H1 (cell line): Measurements from ENCODE around the gene SNAP25. TPM values are rescaled to one million over a fixed set of nuclear protein-coding genes. Genes with fewer than 3 reads are reported as not detected.

Experiments
- CTCF ChIA-PET: fragments of 300-600 bp; sonication (Branson Sonifier 250); formaldehyde crosslinking; loops from one replicate; lab custom pipeline; 2021; ENCODE audit not compliant: partially characterized antibody; lab: Charles Lee
- POLR2A ChIA-PET: fragments of 300-600 bp; sonication (Branson Sonifier 250); formaldehyde crosslinking; loops from one replicate; lab custom pipeline; 2021; ENCODE audit warnings: inconsistent platforms; ENCODE audit not compliant: partially characterized antibody; lab: Charles Lee
- DNase-seq, 2 experiments: peaks; one replicate each; pipeline versions ENCODE4 v3.0.0 to v3.0.0-alpha.2; 2010 to 2022; ENCODE audit warnings: low spot score in 2 of 2, low read depth in 1 of 2, mixed read lengths in 1 of 2
- FAIRE-seq: peaks from 2 replicates; lab custom pipeline; 2011; peaks lifted over from hg19 to GRCh38; lab: Jason Lieb, UNC
- H2AFZ ChIP-seq: 2 replicates; pipeline ENCODE4 v1.8.1; 2012; ENCODE audit warnings: low read length, inconsistent platforms
- H2AK5ac ChIP-seq: 2 replicates; pipeline ENCODE4 v1.6.1; 2013; ENCODE audit warnings: low read depth, low read length
- H2BK120ac ChIP-seq: replicated peaks from 2 replicates; pipeline ENCODE3; 2013; ENCODE audit warnings: low read depth, low read length, inconsistent platforms
- H2BK12ac ChIP-seq: 2 replicates; pipeline ENCODE4 v1.6.1; 2013; ENCODE audit warnings: low read depth, low read length
- H2BK15ac ChIP-seq: 2 replicates; pipeline ENCODE4 v1.6.1; 2013; ENCODE audit warnings: low read length
- H2BK20ac ChIP-seq: 2 replicates; pipeline ENCODE4 v1.6.1; 2013; ENCODE audit warnings: low read length
- H2BK5ac ChIP-seq: 2 replicates; pipeline ENCODE4 v1.6.1; 2013; ENCODE audit warnings: low read depth, low read length
- H3K14ac ChIP-seq: 2 replicates; pipeline ENCODE4 v1.6.1; 2013; ENCODE audit warnings: inconsistent platforms; ENCODE audit not compliant: insufficient read length
- H3K18ac ChIP-seq: 2 replicates; pipeline ENCODE4 v1.6.1; 2013; ENCODE audit warnings: low read length; ENCODE audit errors: extremely low read depth
- H3K23ac ChIP-seq: 2 replicates; pipeline ENCODE4 v1.6.1; 2013; ENCODE audit warnings: inconsistent platforms; ENCODE audit not compliant: insufficient read length
- H3K23me2 ChIP-seq: 2 replicates; pipeline ENCODE4 v1.6.1; 2013; ENCODE audit warnings: low read depth, low read length
- H3K27ac ChIP-seq: 2 replicates; pipeline ENCODE4 v1.6.1; 2011; ENCODE audit warnings: low read depth, low read length, inconsistent platforms
- H3K27me3 ChIP-seq, 4 experiments: replicated peaks in 1 of 4; 1 replicate in 1 of 4; 2 replicates in 3 of 4; pipeline versions ENCODE4 v1.6.1 to v1.8.1; 2011 to 2013; ENCODE audit warnings: low read length in 3 of 4, mild to moderate bottlenecking in 3 of 4, inconsistent platforms in 2 of 4, mixed read lengths in 2 of 4, moderate library complexity in 1 of 4; ENCODE audit not compliant: control insufficient read depth in 3 of 4, insufficient read depth in 3 of 4; ENCODE audit errors: extremely low read depth in 1 of 4
- H3K36me3 ChIP-seq, 4 experiments: 2 replicates each; pipeline versions ENCODE4 v1.6.1 to v1.8.1; 2011 to 2013; ENCODE audit warnings: mild to moderate bottlenecking in 4 of 4, low read length in 3 of 4, moderate library complexity in 2 of 4, control low read depth in 1 of 4, inconsistent platforms in 1 of 4; ENCODE audit not compliant: insufficient read depth in 4 of 4, control insufficient read depth in 2 of 4
- H3K4ac ChIP-seq: replicated peaks from 2 replicates; pipeline ENCODE3; 2013; ENCODE audit warnings: low read length, low read depth, mixed read lengths, inconsistent platforms; ENCODE audit not compliant: insufficient read length
- H3K4me1 ChIP-seq, 4 experiments: replicated peaks in 1 of 4; 1 replicate in 1 of 4; 2 replicates in 3 of 4; pipeline versions ENCODE4 v1.6.1 to v1.8.1; 2011 to 2013; ENCODE audit warnings: low read length in 3 of 4, inconsistent platforms in 2 of 4, mixed read lengths in 1 of 4; ENCODE audit not compliant: insufficient read depth in 4 of 4, control insufficient read depth in 3 of 4
- H3K4me2 ChIP-seq, 2 experiments: 2 replicates each; pipeline versions ENCODE4 v1.6.1 to v1.8.1; 2011 to 2013; ENCODE audit warnings: low read depth in 2 of 2, low read length in 2 of 2, control low read depth in 1 of 2, inconsistent platforms in 1 of 2, mild to moderate bottlenecking in 1 of 2; ENCODE audit not compliant: insufficient read depth in 1 of 2
- H3K4me3 ChIP-seq, 4 experiments: fragments of 200-600, 300-600 bp in 1 of 4; sonication (generic), shearing (Covaris generic), sonication (Bioruptor Twin) in 1 of 4; 2 replicates each; pipeline versions ENCODE4 v1.5.1 to v1.8.1; 2011 to 2016; ENCODE audit warnings: low read length in 4 of 4, low read depth in 3 of 4, control low read depth in 2 of 4, inconsistent platforms in 2 of 4, mild to moderate bottlenecking in 2 of 4, mixed read lengths in 1 of 4, moderate library complexity in 1 of 4; ENCODE audit not compliant: insufficient read depth in 2 of 4; ENCODE audit errors: extremely low read depth in 1 of 4
- H3K56ac ChIP-seq: replicated peaks from 2 replicates; pipeline ENCODE3; 2013; ENCODE audit warnings: low read depth, mild to moderate bottlenecking, mixed read lengths, low read length, inconsistent platforms; ENCODE audit not compliant: insufficient read length
- H3K79me1 ChIP-seq: 2 replicates; pipeline ENCODE4 v1.6.1; 2013; ENCODE audit warnings: low read depth, low read length, control low read depth
- H3K79me2 ChIP-seq, 2 experiments: 2 replicates each; pipeline versions ENCODE4 v1.6.1 to v1.8.1; 2012 to 2013; ENCODE audit warnings: low read length in 2 of 2, mild to moderate bottlenecking in 2 of 2, inconsistent platforms in 1 of 2; ENCODE audit not compliant: insufficient read depth in 2 of 2, control insufficient read depth in 1 of 2
- H3K9ac ChIP-seq, 4 experiments: replicated peaks in 1 of 4; 1 replicate in 1 of 4; 2 replicates in 3 of 4; pipeline versions ENCODE4 v1.6.1 to v1.8.1; 2011 to 2013; ENCODE audit warnings: low read depth in 3 of 4, low read length in 3 of 4, control low read depth in 2 of 4, mild to moderate bottlenecking in 2 of 4, moderate library complexity in 2 of 4, inconsistent platforms in 1 of 4; ENCODE audit errors: extremely low read depth in 1 of 4
- H3K9me3 ChIP-seq, 2 experiments: 2 replicates each; pipeline versions ENCODE4 v1.6.1 to v1.8.1; 2012 to 2013; ENCODE audit warnings: mild to moderate bottlenecking in 2 of 2, moderate library complexity in 2 of 2, control low read depth in 1 of 2, inconsistent platforms in 1 of 2, low read depth in 1 of 2, low read length in 1 of 2, mixed read lengths in 1 of 2; ENCODE audit not compliant: insufficient read depth in 2 of 2
- H4K20me1 ChIP-seq, 2 experiments: replicated peaks in 1 of 2; 2 replicates each; pipeline versions ENCODE3 to v1.8.1; 2011 to 2013; ENCODE audit warnings: inconsistent platforms in 2 of 2, low read length in 2 of 2, mild to moderate bottlenecking in 1 of 2; ENCODE audit not compliant: insufficient read depth in 2 of 2, control insufficient read depth in 1 of 2
- H4K5ac ChIP-seq: 2 replicates; pipeline ENCODE4 v1.6.1; 2013; ENCODE audit warnings: low read length, low read depth, mixed read lengths, inconsistent platforms; ENCODE audit not compliant: insufficient read length
- H4K8ac ChIP-seq: 2 replicates; pipeline ENCODE4 v1.8.0; 2013; ENCODE audit warnings: mild to moderate bottlenecking, moderate library complexity, low read length, inconsistent platforms; ENCODE audit not compliant: insufficient read depth; ENCODE audit errors: extremely low read depth
- H4K91ac ChIP-seq: replicated peaks from 2 replicates; pipeline ENCODE3; 2013; ENCODE audit warnings: low read length, mixed read lengths, inconsistent platforms; ENCODE audit not compliant: insufficient read length
- ATF3 ChIP-seq: IDR thresholded peaks from 2 replicates; pipeline ENCODE4 v1.6.1; 2011; ENCODE audit warnings: low read depth, mild to moderate bottlenecking, low read length; ENCODE audit not compliant: insufficient read depth
- BCL11A ChIP-seq, 2 experiments: IDR thresholded peaks; one replicate each; pipeline ENCODE4 v1.6.1; 2011; ENCODE audit warnings: low read depth in 2 of 2, low read length in 2 of 2, mild to moderate bottlenecking in 2 of 2
- CBX8 ChIP-seq: fragments of 300-800, 300-1000 bp; sonication (generic); IDR thresholded peaks from 2 replicates; pipeline ENCODE4 v1.7.1; 2016; ENCODE audit warnings: low read depth, low read length, borderline replicate concordance
- CTCF ChIP-seq, 3 experiments: IDR thresholded peaks; 1 replicate in 2 of 3; 2 replicates in 1 of 3; pipeline versions ENCODE4 v1.5.1 to v1.6.1; 2011; ENCODE audit warnings: low read length in 3 of 3, mild to moderate bottlenecking in 3 of 3, inconsistent platforms in 2 of 3, low read depth in 1 of 3, moderate library complexity in 1 of 3; ENCODE audit not compliant: insufficient read depth in 1 of 3; ENCODE audit errors: control extremely low read depth in 1 of 3
- NRF1 ChIP-seq: IDR thresholded peaks from 2 replicates; pipeline ENCODE4 v1.6.1; 2011; ENCODE audit warnings: mild to moderate bottlenecking, low read depth, low read length, improper control_type of control experiment
- SAP30 ChIP-seq: fragments of 300-600 bp; sonication (generic); IDR thresholded peaks from 2 replicates; pipeline ENCODE4 v1.7.1; 2012; ENCODE audit warnings: low read length, moderate library complexity, mild to moderate bottlenecking, inconsistent platforms; ENCODE audit not compliant: insufficient read depth, insufficient replicate concordance
- TBP ChIP-seq: IDR thresholded peaks from 2 replicates; pipeline ENCODE4 v1.6.1; 2011; ENCODE audit warnings: low read depth, low read length, improper control_type of control experiment
- WGBS, 2 experiments: shearing (Covaris generic) in 1 of 2; methylation state at CpG; one replicate each; pipeline versions ENCODE4 v1.1.6 to v1.1.7; 2013 to 2015; ENCODE audit warnings: low lambda C conversion rate in 2 of 2, mixed read lengths in 2 of 2, inconsistent platforms in 1 of 2, low coverage in 1 of 2, missing lambda C conversion rate in 1 of 2; ENCODE audit not compliant: insufficient replicate concordance in 2 of 2, insufficient coverage in 1 of 2, insufficient read length in 1 of 2; ENCODE audit errors: extremely low coverage in 1 of 2, missing lambda C conversion rate in 1 of 2; 5-methylcytosine and 5-hydroxymethylcytosine counted together
- polyA plus RNA-seq, 7 experiments: library from polyadenylated mRNA; depleted of rRNA in 3 of 7; stranded (reverse) in 5 of 7; unstranded in 2 of 7; fragments of >200 nt in 5 of 7; fragments of 200-250 nt in 2 of 7; gene quantifications; 1 replicate in 5 of 7; 2 replicates in 1 of 7; 4 replicates in 1 of 7; pipeline versions ENCODE4 v1.2.1 to v1.2.3, GENCODE V29; 2011 to 2013; ENCODE audit warnings: missing spikeins in 2 of 7, mixed read lengths in 2 of 7
- total RNA-seq: library from RNA; stranded (reverse); fragmentation: NEBNext Ultra II Directional; extraction: Animal tissue kit (Norgen Biotek cat#: 25700); gene quantifications from 2 replicates; pipeline ENCODE4 v1.2.1, GENCODE V29; 2021

SNAP25 gene
- total and polyA plus RNA-seq, 2 of the 8 experiments (the other 6 are each of a cell fraction or from before 2014, with no cell fraction given) = 0.51 to 0.52 TPM

GRCh38 chr20:10185741-10186558 is 32.7 kb upstream of the SNAP25 start:
- no peak overlapping the region for H3K4ac ChIP-seq
- H3K4me1 ChIP-seq = no peaks in the 10 kb centered on the region
- no peak overlapping the region for H2BK12ac ChIP-seq
- no peak overlapping the region for H3K14ac ChIP-seq
- no peak overlapping the region for H2AK5ac ChIP-seq
- POLR2A ChIA-PET = no interaction called here
- no peak overlapping the region for H3K4me3 ChIP-seq
- H3K27me3 ChIP-seq = no peaks in the 10 kb centered on the region
- no peaks in the 10 kb centered on the region for H3K79me1 ChIP-seq
- no peaks in the 10 kb centered on the region for H3K9me3 ChIP-seq
- H3K9ac ChIP-seq = no peak overlapping the region
- no peaks in the 10 kb centered on the region for H3K79me2 ChIP-seq
- H4K91ac ChIP-seq = no peak overlapping the region
- no peaks in the 10 kb centered on the region; a peak in 1 of 8 replicates for H3K36me3 ChIP-seq
- no peak overlapping the region for H4K5ac ChIP-seq
- H3K27ac ChIP-seq = no peak overlapping the region
- no peak overlapping the region for H2BK15ac ChIP-seq
- H3K18ac ChIP-seq = no peak overlapping the region
- H2BK120ac ChIP-seq = no peak overlapping the region
- 71% methylated on average over 3 of the region's 3 CpGs; no CpG with 5 or more reads in 1 of the 2 experiments for WGBS, 2 experiments
- FAIRE-seq (no peak), DNase-seq (no peak)
- no peaks in the 10 kb centered on the region for H3K23me2 ChIP-seq
- H3K4me2 ChIP-seq = no peak overlapping the region
- CTCF ChIA-PET = interaction anchor here (1.1 to 1.4 kb wide), 4 partner anchors 8 to 75 kb away, joined by 3 read pairs; no protein-coding TSS in a partner anchor
- H2AFZ ChIP-seq = no peak overlapping the region
- no peak overlapping the region for H3K23ac ChIP-seq
- no peak overlapping the region for H3K56ac ChIP-seq
- no peaks in the 10 kb centered on the region for H4K20me1 ChIP-seq
- H4K8ac ChIP-seq = no peak overlapping the region
- no peak overlapping the region for H2BK5ac ChIP-seq
- H2BK20ac ChIP-seq = no peak overlapping the region
- no peak for TF ChIP-seq ATF3
- no peak for TF ChIP-seq CBX8
- TF ChIP-seq NRF1 = no peak
- no peak for TF ChIP-seq CTCF (IDR thresholded peaks at IDR 0.05; ENCODE audit: control extremely low read depth in 1 of 3, insufficient read depth in 1 of 3, low read depth in 1 of 3, low read length in 3 of 3)
- no peak for TF ChIP-seq TBP
- TF ChIP-seq BCL11A (IDR thresholded peaks at IDR 0.05; ENCODE audit: low read depth in 2 of 2, low read length in 2 of 2) = no peak
- no peak for TF ChIP-seq SAP30
